Activated T-helper 1 cell treated with anti-CD3 and anti-CD28 coated beads, Interleukin-2, amount 50 U/mL, for 16 hours (primary cell): Measurements from ENCODE around the gene S100A16.
"Not testable (repeated sequence)": the region's sequence is repeated elsewhere in the genome, so short reads cannot be mapped to it uniquely, and the experiment has no call there.

Experiments
- DNase-seq, 2 donors: peaks; one replicate each; pipeline ENCODE4 v3.0.0-alpha.2; 2020; ENCODE audit warnings: low read depth in 1 of 2, low spot score in 1 of 2

The S100A16 gene

DNA sequence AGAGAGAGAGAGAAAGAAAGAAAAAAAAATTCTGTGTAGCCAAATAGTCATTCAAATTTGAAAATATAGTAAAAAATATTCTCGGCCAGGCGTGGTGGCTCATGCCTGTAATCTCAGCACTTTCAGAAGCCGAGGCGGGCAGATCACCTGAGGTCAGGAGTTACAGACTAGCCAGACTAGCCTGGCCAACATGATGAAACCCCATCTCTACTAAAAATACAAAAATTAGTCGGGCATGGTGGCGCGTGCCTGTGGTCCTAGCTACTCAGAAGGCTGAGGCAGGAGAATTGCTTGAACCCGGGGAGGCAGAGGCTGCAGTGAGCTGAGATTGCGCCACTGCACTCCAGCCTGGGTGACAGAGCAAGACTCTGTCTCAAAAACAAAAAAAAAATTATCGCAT lies 24.9 kb downstream of the S100A16 start:
- DNase-seq = not testable (repeated sequence)

GRCh38 chr1:153587314-153587713 lies 25.6 kb downstream of the S100A16 start:
- no peak for DNase-seq

DNA sequence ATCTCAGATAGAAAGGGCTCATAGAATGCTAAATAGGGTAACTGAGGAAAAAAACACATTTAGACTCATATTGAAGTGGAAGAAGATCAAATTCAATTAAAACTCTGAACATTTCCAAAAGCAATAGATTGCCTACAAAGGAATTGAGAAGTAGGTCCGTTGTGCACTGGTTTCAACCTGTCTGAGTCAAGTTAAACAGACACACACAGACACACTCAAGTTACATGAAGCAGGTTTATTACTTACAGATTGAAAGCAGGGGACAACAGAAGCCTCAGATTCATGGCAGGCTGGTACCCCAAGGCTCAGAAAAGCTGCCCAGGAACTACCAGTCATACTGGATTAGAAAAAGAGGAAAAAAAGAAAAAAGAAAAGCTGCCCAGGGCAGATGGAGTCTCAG lies 26.6 kb downstream of the S100A16 start:
- DNase-seq = no peak

- no peak for DNase-seq
These were observed 27.9 kb downstream of the S100A16 start for GRCh38 chr1:153585006-153585405.

- DNase-seq = no peak
These were observed 29.0 kb downstream of the S100A16 start for GRCh38 chr1:153583976-153584375.

DNA sequence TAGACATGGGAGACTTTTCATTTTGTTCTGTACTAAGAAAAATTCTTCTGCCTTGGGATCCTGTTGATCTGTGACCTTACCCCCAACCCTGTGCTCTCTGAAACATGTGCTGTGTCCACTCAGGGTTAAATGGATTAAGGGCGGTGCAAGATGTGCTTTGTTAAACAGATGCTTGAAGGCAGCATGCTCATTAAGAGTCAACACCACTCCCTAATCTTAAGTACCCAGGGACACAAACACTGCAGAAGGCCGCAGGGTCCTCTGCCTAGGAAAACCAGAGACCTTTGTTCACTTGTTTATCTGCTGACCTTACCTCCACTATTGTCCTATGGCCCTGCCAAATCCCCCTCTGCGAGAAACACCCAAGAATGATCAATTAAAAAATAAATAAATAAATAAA lies 29.4 kb downstream of the S100A16 start:
- not testable (repeated sequence) for DNase-seq

DNA sequence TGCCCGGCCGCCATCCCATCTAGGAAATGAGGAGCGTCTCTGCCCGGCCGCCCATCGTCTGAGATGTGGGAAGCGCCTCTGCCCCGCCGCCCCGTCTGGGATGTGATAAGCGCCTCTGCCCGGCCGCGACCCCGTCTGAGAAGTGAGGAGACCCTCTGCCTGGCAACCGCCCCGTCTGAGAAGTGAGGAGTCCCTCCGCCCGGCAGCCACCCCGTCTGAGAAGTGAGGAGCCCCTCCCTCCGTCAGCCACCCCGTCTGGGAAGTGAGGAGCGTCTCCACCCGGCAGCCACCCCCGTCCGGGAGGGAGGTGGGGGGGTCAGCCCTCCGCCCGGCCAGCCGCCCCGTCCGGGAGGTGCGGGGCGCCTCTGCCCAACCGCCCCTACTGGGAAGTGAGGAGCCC lies 30.1 kb downstream of the S100A16 start:
- not testable (repeated sequence) for DNase-seq

DNA sequence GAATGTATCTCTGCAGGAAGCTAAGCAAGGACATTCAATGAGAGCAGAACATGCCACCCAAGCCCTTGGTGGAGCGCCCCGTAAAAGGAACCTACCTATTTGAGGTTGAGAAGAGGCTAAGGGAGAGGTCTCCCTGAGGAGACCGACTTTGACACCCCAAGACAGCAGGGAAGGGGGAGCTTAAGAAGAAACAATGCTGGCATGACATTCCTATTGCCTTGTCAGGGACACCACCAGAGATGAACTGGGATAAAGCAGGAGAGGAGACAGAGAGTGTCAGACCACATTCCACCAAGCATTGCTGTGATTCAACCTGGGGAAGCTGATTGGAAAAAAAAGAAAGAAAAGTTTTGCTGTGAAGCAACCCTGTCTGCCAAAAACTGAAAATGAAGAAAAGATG lies 34.0 kb downstream of the S100A16 start:
- DNase-seq = no peak

GRCh38 chr1:153578490-153578889 lies 34.4 kb downstream of the S100A16 start:
- DNase-seq = no peak

- no peak for DNase-seq
These were observed 35.3 kb downstream of the S100A16 start for GRCh38 chr1:153577624-153578051.

GRCh38 chr1:153577138-153577537 lies 35.8 kb downstream of the S100A16 start:
- no peak for DNase-seq

DNA sequence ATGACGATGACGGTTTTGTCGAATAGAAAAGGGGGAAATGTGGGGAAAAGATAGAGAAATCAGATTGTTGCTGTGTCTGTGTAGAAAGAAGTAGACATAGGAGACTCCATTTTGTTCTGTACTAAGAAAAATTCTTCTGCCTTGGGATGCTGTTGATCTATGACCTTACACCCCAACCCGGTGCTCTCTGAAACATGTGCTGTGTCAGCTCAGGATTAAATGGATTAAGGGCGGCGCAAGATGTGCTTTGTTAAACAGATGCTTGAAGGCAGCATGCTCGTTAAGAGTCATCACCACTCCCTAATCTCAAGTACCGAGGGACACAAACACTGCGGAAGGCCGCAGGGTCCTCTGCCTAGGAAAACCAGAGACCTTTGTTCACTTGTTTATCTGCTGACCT lies 37.4 kb downstream of the S100A16 start:
- not testable (repeated sequence) for DNase-seq

- not testable (repeated sequence) for DNase-seq
These were observed 37.9 kb downstream of the S100A16 start for GRCh38 chr1:153575081-153575491.

DNA sequence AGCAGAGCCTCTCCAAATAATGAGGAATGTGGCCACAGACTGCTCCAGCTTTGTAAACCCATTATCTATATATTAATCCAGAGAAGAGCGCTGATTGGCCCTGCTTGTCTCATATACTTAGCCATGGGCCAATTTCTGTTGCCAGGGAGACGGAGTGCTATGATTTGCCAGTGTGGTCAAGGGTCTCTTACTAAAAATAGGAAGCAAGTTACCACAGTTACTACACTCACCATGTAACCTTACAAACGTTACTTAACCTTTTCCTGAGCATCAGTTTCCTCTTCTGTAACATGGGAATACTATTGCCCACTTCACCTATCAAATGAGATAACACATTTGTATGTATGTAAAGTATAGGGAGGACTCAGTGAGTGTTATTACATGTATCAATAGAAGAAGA lies 39.6 kb downstream of the S100A16 start:
- no peak for DNase-seq

DNA sequence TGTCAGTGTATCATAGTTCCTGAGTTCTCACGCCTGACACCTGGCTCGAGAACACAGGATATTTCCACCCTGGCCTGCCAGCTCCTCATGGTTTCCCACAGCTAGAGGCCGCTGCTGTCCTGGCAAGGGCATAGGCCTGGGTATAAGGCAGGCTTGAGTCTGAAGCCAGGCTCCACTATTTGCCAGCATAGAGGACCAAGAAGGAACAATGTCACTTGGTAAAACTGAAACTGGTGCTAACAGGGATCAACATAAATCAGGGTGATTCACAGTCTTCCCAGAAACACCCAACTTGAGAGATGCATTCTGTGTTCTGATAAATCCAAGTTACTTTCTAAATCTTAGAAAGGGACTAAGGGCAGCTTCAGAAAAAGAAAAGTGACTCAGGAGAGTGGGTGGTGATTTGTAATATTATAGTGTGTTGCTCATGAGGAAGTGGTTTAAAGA lies 40.3 kb downstream of the S100A16 start:
- DNase-seq = no peak

DNA sequence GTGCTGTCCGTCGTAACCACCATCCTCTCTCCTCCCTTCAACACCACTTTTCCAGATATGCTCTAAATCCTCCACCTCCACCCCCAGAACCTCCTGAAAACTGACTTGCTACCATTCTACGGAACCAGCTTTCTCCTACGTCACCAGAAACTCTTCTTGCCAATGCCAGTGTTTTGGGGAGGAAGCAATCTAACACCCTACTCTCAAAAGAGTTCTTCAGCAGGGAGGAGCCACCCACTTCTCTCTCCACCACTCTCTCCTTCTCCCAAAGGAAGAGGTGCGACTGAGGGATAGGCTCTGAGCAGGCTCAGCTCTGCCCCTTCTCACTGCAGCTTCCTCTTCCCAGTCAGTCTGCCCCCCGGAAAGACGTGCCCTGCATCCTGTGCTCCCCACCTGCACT lies 41.2 kb downstream of the S100A16 start:
- no peak for DNase-seq

DNA sequence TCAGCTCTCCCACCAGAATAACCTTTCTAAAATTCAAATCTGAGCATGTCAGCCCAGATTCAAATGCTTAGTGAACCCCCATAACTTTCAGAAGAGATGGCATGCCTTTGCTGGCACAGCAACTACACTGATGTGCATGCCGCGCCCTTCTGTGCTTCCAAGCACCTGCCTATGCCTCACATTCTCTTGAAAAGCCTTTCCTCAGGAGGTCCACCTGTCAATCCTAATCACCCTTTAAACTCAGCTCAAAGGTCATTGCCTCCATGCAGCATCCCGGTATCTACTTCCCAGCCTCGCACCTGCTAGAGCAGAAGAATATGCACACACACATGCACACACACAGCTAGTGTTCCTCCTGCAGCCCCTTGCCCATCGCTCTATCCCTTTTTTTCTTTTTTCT lies 42.1 kb downstream of the S100A16 start:
- DNase-seq = no peak

DNA sequence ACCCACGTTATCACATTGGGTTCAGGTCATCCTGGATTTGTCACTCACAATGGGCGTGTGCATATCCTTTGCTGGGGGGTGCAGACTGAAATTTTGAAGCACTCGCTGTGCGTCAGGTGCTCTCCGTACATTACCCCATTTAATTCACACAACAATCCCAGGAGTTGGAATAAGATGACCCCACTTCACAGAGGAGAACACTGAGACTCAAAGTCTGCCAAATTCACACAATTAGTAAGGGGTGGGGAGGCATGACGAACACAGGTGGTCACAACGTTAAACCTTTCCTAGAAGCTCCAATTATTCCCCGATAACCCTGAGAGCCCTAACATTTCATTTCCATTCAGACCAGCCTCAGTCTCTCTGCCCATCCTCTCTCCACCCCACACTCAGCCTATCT lies 43.5 kb downstream of the S100A16 start:
- DNase-seq = no peak

- peak; percentile 63 to 66 for DNase-seq
These were observed 44.4 kb downstream of the S100A16 start for GRCh38 chr1:153568367-153569099.

DNA sequence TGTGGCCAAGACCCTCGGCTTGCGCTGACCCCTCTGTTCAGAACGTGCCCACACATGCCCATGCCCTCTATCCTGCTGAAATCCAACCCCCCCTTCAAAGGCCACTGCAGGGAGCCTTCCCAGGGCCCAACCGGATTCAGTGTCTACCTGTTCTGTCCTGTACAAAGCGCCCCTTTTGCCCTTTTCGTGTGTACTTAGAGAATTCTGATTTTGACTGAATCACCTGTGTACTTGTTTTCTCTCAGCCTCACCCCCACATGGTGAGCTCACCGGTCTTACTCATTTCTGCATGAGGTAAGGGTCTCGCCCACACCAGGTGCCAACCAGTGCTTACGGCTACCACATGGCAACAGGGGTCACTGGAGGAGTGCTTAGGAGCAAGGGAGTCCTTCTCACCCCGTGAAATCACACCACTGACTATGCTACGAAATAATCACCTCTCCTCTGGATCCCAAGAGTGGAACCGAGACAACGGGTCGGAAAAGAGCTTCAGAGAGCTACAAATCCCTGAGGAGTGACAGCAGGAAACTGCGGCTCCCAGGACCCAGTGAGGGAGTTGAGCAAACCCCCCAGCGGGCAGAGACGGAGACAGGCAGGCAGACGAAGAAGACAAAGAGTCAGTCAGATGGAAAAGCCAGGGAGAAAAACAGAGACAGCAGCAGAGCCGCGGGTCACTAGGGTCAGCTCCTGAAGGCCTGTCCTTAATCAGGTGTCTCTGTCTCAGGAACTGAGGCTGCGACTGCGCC lies 45.1 kb downstream of the S100A16 start:
- no peak for DNase-seq

DNA sequence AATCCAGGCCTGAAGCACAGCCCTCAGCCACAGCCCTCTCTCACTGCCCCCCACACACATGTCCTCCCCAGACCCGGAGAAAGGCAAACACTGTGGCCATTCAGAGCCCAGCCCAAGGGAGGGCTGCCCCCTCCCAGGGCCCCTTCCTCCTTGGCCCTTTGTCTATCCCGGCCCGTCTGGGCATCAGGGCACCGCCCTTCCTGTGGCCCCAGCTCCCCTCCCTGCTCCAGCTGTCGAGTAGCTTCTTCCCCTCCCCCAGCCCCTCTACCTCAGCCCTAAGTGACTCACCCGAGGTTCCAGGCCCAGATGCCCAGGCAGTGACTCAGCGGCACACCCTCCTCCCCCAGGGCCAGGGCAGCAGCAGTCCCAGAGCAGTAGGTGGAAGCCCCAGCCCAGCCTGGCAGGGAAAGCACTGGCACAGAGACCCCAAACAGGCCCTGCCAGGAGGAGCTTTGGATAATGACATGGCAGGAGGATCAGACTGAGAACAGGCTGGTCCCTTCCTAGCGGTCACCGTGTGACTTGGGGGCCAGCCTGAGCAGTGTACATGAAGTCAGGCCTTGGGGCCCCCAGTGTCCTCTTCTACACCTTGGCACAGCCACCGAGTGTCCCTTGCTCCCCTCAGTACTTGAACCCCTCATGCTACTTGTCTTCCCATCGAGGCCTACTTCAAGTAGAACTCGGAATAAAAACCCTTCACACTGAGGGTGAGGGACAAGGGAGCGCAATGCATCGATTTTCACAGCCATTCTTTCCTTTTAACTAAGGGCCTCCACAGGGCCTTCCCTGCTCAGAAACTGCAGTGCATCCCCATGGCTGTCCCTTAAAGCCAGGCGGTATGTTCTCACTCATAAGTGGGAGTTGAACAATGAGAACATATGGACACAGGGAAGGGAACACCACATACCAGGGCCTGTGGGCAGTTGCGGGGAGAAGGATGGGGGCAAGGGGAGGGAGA lies 46.2 kb downstream of the S100A16 start:
- DNase-seq = peak; percentile 75 to 76
